WERI-Rb-1 (cell line): ENCODE measurements around the gene TRAM2.

ENCODE experiments used
- DNase-seq: peaks from one replicate; pipeline ENCODE4 v3.0.0-alpha.2; 2020
- H3K27ac ChIP-seq: fragments of 250-450 bp; sonication (Bioruptor Pico); 2 replicates; pipeline ENCODE4 v1.5.1; 2020; ENCODE audit warnings: mild to moderate bottlenecking, moderate library complexity
- H3K27me3 ChIP-seq: fragments of 250-450 bp; sonication (Bioruptor Pico); 2 replicates; pipeline ENCODE4 v1.5.1; 2021; ENCODE audit warnings: mild to moderate bottlenecking, low read depth, moderate library complexity; ENCODE audit not compliant: insufficient read depth, severe bottlenecking
- H3K36me3 ChIP-seq: fragments of 250-450 bp; sonication (Bioruptor Pico); 2 replicates; pipeline ENCODE4 v1.5.1; 2020; ENCODE audit warnings: mild to moderate bottlenecking, moderate library complexity
- H3K4me3 ChIP-seq: 2 replicates; pipeline ENCODE4 v1.5.1; 2011; ENCODE audit warnings: low read depth, mild to moderate bottlenecking, control low read depth, low read length
- H3K9me3 ChIP-seq: fragments of 250-450 bp; sonication (Bioruptor Pico); 2 replicates; pipeline ENCODE4 v1.5.1; 2021; ENCODE audit warnings: mild to moderate bottlenecking, moderate library complexity; ENCODE audit not compliant: severe bottlenecking
- TF ChIP-seq, protein P1 (sequence below): IDR thresholded peaks from 2 replicates; pipeline ENCODE4 v1.5.1; 2011; ENCODE audit warnings: low read depth, mild to moderate bottlenecking, control low read depth, inconsistent platforms, low read length

TRAM2 gene

DNA sequence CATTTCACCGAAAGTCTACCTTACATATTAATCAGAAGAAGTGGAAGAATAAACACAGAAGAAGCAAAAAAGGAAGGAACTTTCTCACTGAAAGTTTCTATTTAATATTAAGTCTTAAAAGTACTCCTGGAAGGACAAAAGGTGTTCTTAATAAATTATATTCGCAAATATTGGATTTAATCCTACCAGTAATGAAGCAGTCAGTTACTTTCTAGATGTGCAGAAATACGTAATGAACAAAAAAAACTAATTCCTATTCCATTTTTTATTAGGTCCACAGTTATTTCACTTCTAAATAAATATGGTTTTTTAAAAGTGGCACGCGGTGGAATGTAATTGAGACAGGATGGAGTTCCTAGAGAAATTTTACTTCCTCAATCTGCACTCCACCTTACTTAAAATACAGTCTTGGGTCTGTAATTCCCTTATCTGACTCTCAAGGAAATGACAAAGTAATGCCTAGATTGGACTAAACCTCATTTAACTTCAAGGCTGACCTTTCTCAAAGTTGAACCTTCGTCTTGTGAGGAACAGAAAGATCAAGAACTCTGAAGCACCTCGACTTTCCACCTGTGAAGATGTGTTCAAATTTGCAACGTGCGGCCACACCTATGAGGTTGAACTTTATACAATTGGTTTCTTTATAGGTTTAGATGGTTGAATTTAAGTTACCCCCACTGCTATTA is 1.1 kb upstream of the TRAM2 start:
- DNase-seq, result no peak
- Histone ChIP-seq H3K9me3 (peaks cover 5% of the 10 kb centered on the region), H3K27me3 (no peaks in the 10 kb centered on the region), H3K27ac (peak overlapping the region; percentile 96), H3K4me3 (peak overlapping the region; percentile 55), H3K36me3 (peaks cover 4% of the 10 kb centered on the region; the same call in 1 of the 2 replicates)
- TF ChIP-seq, protein P1, sequence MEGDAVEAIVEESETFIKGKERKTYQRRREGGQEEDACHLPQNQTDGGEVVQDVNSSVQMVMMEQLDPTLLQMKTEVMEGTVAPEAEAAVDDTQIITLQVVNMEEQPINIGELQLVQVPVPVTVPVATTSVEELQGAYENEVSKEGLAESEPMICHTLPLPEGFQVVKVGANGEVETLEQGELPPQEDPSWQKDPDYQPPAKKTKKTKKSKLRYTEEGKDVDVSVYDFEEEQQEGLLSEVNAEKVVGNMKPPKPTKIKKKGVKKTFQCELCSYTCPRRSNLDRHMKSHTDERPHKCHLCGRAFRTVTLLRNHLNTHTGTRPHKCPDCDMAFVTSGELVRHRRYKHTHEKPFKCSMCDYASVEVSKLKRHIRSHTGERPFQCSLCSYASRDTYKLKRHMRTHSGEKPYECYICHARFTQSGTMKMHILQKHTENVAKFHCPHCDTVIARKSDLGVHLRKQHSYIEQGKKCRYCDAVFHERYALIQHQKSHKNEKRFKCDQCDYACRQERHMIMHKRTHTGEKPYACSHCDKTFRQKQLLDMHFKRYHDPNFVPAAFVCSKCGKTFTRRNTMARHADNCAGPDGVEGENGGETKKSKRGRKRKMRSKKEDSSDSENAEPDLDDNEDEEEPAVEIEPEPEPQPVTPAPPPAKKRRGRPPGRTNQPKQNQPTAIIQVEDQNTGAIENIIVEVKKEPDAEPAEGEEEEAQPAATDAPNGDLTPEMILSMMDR, result no peak

DNA sequence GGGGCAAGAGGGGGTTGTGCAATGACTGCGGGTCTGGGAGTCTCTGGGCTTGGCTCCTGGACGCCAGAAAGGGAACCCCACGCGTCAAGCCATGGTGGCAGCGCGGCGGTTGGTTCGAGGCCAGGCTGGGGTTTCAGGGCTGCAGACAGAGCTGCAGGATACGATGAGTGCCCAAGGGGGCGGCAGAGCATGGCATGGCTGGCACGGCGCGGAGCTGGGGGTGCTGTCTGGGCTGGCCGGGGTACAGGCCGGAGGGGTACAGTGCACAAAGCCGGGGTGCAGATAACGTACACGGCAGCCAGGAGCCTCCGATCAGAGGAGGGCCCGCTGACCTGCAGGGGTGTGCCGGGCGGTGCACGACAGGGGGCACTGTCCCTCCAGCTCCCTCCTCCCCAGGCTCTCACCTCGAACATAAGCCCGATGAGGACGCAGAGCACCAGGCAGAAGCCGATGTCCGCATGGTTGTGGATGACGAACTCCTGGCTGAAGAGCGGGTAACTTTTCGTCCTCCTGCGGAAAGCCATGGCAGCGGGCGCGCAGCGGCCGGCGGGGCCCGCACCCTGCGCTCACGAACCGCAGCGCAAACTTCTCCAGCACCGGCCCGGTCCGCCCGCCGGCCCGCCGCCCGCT is 353 bp downstream of the TRAM2 start:
- TF ChIP-seq, protein P1, result peak; percentile 98
- peaks cover 5% of the 10 kb centered on the region for H3K9me3 ChIP-seq
- H3K27me3 ChIP-seq, result no peaks in the 10 kb centered on the region
- H3K4me3 ChIP-seq, result peak overlapping the region; percentile 64
- H3K36me3 ChIP-seq, result peaks cover 10% of the 10 kb centered on the region
- DNase-seq, result peak; percentile 95
- peak overlapping the region; percentile 71 for H3K27ac ChIP-seq

DNA sequence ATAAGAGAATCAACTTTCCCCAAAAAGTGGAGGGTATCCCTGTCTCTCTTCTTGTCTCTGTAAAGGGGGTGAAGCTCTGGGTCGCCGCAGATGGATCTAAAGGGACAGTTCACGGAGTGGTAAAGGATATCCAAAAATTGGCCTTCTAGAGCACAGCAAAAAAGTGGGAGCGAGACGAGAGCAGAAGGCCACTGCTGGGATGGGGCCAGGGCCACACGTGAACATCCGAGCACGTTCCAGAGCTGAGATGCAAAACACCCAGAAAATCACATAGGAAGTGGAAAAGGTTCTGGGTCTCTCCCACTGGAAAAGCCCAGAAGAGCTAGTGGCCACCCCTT is 837 bp downstream of the TRAM2 start:
- Histone ChIP-seq H3K4me3 (peak overlapping the region; percentile 64), H3K27me3 (no peaks in the 10 kb centered on the region), H3K27ac (peak overlapping the region; percentile 71; the same call in 1 of the 2 replicates), H3K36me3 (peaks cover 10% of the 10 kb centered on the region), H3K9me3 (peaks cover 5% of the 10 kb centered on the region)
- DNase-seq, result no peak
- TF ChIP-seq, protein P1, result no peak

DNA sequence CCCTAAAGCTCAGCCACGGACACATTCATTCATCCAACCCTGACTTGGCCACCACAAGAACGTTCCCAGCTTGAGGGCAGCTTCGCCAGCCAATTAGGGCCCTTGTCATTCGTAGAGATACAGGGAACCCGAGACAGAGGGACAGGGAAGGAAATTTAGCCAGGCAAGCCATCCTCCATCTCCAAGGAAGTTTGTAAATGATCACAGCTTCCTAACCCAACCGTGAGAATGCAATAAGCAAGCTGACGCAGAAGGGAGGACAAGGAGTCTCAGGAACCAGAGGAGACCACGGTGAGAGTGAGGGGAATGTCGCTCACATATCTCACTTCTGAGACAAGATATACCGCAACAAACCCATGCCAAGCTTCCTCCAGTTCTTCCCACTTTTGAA is 1.4 kb downstream of the TRAM2 start:
- no peak overlapping the region for H3K4me3 ChIP-seq
- TF ChIP-seq, protein P1, result no peak
- no peak overlapping the region for H3K27ac ChIP-seq
- DNase-seq, result no peak
- peaks cover 5% of the 10 kb centered on the region for H3K9me3 ChIP-seq
- no peaks in the 10 kb centered on the region for H3K27me3 ChIP-seq
- H3K36me3 ChIP-seq, result peaks cover 10% of the 10 kb centered on the region

DNA sequence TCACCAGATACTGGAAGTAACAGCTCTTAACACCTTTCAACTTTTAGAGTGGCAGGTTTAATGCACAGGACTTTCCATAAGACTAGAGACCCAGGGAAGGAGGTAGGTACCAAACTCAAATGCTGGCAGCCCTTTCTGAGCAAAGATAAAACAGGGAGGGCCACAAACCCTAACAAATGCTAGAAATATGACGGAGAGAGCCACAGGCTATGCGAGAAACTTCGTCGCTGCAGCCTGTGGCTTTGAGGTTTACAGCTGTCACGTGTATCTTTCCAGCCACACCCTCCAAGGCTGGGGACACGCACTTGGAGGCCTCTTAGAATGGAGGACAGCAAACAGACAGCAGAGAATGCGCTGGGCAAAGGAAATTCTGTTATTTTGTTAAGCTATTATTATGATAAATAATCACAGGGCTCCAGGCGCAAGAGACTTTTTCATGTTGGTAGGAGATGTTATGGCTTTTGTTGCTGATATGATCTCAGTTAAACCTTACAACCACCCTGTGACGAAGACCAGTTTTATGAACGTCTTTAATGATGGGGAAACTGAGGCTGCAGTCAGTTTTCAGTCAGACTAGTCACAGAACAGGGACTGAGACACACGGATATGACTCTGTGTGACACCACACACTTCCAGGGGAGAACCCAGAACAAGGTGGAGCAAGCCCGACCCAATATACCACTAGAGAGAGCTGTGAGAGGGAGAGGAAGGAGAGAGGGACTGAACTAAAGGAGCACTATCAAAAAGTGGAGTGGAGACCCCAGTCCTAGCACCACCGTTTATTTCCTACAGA is 2.0 kb downstream of the TRAM2 start:
- H3K4me3 ChIP-seq, result no peak overlapping the region
- H3K27ac ChIP-seq, result no peak overlapping the region
- H3K36me3 ChIP-seq, result peaks cover 10% of the 10 kb centered on the region
- H3K27me3 ChIP-seq, result no peaks in the 10 kb centered on the region
- TF ChIP-seq, protein P1, result no peak
- DNase-seq, result no peak
- peaks cover 5% of the 10 kb centered on the region for H3K9me3 ChIP-seq
